Measurements from ENCODE around the gene ZDHHC8.

The ZDHHC8 gene

GRCh38 chr22:20114506-20115475 is 16.8 kb upstream of the ZDHHC8 start:
- DNase-seq = no peak

- no peak for DNase-seq
Observed at GRCh38 chr22:20115691-20116375, 15.8 kb upstream of the ZDHHC8 start, which contains the start of gene RANBP1. Gene RANBP1, plus strand, starts transcription at chr22:20116104. Its CDS starts 81 bp downstream, at chr22:20116185.

- DNase-seq = no peak
Observed at GRCh38 chr22:20116376-20116950, 15.1 kb upstream of the ZDHHC8 start.

- DNase-seq = peak; percentile 92
Observed at GRCh38 chr22:20116951-20117632, 14.5 kb upstream of the ZDHHC8 start, which contains the start of gene TRMT2A. Gene TRMT2A, minus strand, starts transcription at chr22:20117226. Its CDS starts 320 bp downstream, at chr22:20116906.

GRCh38 chr22:20117633-20118299 is 13.8 kb upstream of the ZDHHC8 start:
- no peak for DNase-seq

DNA sequence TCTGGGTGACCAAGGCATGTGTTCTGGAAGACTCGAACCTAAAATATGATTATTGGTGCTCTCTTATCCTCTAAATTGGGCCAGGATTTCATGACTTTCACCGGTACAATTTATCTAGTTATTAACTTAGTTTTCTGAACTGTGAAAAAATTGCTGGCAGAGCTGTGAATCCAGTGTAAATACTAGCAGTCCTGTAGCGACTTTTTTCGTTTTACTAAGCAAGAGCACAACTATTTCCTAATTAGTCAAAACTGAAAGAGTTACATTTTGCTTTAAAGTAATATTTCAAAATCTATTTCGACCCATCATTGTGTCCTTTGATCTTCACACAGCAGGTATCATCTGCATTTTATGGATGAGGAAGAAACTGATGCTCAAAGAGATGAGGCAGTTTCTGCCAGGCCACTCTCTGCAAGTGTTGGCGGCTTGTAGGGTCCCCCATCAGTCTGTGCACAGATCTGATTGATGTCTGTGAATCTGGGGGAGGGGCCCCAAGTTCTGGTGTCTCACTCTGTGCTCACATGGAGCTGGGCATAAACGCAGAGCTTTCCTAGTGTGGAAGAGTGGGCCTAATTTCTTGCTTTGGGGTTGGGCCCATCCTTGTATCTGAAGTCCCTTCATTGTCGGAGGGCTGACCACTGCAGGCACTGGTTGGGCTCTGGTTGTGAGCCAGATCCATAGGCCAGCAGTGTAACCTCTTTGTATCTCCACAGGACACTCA is 13.1 kb upstream of the ZDHHC8 start:
- DNase-seq = no peak

GRCh38 chr22:20121856-20122415 is 9.7 kb upstream of the ZDHHC8 start:
- no peak for DNase-seq

- no peak for DNase-seq
Observed at GRCh38 chr22:20123366-20124082, 8.1 kb upstream of the ZDHHC8 start.

GRCh38 chr22:20124083-20124787 is 7.4 kb upstream of the ZDHHC8 start:
- DNase-seq = no peak

DNA sequence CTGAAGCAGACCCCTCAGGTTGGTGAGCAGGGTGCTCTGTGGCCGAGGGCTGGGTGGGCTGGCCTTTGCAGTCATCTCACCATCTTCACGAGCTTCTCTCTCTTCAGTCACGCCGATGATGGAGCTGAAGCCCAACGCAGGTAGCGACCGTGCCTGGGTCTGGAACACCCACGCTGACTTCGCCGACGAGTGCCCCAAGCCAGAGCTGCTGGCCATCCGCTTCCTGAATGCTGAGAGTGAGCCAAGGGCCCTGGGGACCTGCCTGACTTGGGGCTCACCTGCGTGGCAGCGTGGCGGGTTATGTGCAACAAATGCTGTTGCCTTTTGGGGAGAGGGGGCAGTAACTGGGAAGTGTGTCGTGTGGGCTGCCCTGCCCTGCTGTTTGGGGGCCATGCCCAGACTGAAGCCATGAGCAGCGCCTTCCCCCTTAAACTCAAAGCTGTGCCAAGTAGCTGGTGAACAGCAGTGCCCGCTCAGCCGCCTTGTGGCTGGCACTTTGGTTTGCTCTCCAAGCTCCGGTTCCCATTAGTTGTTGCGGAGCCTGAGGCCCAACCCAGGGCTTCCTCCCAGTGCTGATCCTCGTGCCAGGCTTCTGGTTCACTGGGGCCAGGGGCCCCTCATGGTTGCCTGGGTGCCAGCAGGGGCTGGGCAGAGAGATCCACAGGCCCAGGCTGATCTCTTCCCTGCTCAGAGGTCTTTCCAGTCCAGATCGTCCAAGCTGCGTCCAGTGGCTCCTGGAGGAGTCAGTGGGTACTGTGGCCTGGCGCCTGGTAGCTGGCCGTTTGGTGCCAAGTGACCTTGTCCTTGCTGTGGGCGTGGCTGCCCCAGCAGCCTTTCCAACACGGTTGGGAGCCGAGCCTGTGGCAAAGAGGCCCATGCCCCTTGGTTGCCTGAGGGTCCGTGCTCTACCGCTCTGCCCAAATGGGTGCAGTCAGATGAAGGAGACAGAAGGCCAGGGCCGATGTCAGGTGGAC is 6.1 kb upstream of the ZDHHC8 start:
- DNase-seq = no peak

DNA sequence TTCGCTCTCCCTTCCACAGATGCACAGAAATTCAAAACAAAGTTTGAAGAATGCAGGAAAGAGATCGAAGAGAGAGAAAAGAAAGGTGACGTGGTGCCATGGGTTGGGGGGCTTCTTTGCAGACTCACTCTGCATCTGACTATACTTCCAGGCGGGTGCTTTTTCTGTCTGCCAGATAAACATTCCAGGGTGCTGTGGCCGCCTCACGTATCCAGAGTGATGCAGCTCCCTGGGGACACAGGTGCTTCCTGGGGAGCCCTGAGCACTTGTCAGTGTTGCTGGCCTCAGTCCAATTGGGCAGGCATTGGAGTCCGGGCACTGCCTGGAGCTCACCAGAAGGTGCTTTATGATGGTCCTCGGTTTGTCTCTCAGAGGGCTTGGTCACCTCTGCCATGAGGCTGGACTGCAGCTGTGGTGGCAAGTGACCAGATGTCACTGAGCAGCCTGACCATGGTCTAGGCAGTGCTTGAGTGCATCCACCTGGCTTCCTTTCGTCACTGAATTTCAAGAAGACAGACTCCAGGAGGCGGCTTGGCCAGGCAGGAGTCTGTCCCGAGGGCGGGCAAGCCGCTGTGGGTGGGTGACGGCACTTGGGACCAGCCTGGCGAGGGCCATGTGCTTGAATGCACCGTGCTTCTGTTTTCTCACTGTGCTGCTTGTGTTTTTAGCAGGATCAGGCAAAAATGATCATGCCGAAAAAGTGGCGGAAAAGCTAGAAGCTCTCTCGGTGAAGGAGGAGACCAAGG is 5.1 kb upstream of the ZDHHC8 start:
- DNase-seq = no peak

DNA sequence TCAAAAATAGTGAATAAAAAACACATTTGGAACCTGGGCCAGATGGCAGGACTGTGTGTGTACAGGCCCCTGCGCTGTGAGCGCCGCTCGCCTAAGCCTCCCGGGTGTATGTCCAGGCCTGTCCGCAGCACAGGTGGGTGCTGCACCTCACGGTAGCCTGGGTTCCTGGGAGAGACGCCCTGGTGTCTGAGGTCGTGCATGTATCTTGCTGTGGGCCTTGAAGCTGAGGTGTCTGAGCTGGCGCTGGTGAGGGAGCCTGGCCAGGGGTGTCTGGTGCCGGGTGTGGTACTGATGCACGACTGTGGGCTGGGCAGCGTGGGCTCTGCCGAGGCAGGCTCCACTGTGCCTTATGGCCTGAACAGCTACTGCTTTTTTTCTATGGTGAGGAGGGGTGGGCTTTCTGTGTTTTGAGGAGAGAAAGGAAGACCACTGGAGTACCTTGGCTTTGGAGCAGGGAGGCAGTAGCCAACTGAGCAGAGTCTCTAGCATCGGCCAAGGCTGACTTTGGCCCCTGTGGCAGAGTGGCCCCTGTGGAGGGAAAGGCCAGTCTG is 4.2 kb upstream of the ZDHHC8 start:
- no peak for DNase-seq

- no peak for DNase-seq
Observed at GRCh38 chr22:20127869-20128618, 3.6 kb upstream of the ZDHHC8 start.

GRCh38 chr22:20128619-20128901 is 3.0 kb upstream of the ZDHHC8 start:
- no peak for DNase-seq

GRCh38 chr22:20128902-20129746 is 2.5 kb upstream of the ZDHHC8 start:
- peak; percentile 17 for DNase-seq

GRCh38 chr22:20129747-20130014 is 1.9 kb upstream of the ZDHHC8 start:
- DNase-seq = no peak

All from NCI-H1105 treated with DMSO at 0.1 percent for 48 hours (cell line).